Left ventricle myocardium superior (tissue), 1 donor: ENCODE data around the gene VIPAS39. TPM values are rescaled to one million over a fixed set of nuclear protein-coding genes. Genes with fewer than 3 reads are reported as not detected.

ENCODE experiments used
- ATAC-seq: fragments of 200-7000 bp; cut with Tn5 transposase; one replicate; pipeline ENCODE4 v1.9.1; 2020; ENCODE audit warnings: mild to moderate bottlenecking, moderate library complexity
- DNase-seq: peaks from one replicate; pipeline ENCODE4 v3.0.0-alpha.2; 2020
- intact Hi-C: fragments of 100-400 bp; cut with micrococcal nuclease; formaldehyde crosslinking; loops from one replicate; pipeline ENCODE4 v1.11.0; 2022
- total RNA-seq: library from RNA; stranded (reverse); fragmentation: NEBNext Ultra II Directional; extraction: Animal tissue kit (Norgen Biotek cat#: 25700); gene quantifications from one replicate; pipeline ENCODE4 v1.2.1, GENCODE V29; 2021
- donor health status: DM: no; HTN: yes; CAD: no; lungs with severe emphysema.

VIPAS39 gene
- total RNA-seq, 1 donor from 2014 or later, result 12.6 TPM

DNA sequence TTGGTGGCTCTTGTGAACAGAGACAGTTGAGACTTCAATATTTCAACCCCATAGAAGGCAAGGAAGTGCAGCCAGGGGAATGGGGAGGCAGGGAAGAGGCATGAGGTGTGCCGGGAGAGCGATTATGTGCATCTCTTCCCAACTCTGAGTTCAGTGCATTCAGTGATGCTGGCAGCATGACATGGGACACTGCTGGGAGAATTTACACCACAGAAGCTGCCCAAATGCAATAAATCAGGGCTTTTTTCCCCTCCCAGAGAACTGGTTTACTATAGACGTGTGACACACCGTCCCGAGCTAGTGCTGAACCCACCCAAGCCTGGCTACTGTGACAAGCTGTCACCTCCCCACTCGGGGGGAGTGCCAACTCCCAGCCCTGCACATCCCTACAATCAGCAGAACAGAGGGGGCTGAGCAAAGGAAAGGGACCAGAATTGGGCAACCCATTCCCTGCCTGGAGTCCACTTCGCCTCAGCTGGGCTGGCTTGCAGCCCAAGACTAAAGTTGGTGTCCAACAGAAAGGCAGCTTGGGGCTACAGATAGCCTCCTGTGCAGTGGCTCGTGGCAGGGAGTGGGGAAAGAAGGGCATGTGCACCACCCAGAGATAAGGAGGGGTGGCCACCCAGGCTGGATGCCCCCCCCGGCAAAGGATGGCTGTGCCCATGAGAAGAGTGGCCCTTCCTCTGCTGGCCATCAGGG is 17.2 kb upstream of the VIPAS39 start:
- peak; percentile 72 for ATAC-seq
- peak; percentile 49 for DNase-seq
- intact Hi-C loops, result no loop called here

DNA sequence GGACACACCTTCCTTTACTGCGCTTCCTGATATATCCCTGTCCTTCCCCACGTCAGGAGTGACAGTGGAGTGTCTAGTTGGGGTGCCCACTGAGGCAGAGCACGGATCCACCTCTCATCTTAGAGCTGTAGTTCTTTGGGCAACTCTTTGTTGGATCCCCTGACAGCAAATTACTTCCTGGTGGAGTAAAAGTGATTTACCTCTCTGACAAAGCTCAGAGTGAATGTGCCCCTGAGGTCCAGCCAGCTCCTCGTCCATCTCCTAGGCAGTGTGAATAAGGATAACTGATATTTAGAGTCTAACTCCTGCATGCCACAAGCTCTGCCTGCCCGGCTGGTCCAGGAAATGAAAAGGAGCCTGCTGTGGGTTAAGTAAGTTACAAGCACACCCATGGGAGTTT is 16.5 kb upstream of the VIPAS39 start:
- ATAC-seq, result no peak
- intact Hi-C loops, result no loop called here
- no peak for DNase-seq

DNA sequence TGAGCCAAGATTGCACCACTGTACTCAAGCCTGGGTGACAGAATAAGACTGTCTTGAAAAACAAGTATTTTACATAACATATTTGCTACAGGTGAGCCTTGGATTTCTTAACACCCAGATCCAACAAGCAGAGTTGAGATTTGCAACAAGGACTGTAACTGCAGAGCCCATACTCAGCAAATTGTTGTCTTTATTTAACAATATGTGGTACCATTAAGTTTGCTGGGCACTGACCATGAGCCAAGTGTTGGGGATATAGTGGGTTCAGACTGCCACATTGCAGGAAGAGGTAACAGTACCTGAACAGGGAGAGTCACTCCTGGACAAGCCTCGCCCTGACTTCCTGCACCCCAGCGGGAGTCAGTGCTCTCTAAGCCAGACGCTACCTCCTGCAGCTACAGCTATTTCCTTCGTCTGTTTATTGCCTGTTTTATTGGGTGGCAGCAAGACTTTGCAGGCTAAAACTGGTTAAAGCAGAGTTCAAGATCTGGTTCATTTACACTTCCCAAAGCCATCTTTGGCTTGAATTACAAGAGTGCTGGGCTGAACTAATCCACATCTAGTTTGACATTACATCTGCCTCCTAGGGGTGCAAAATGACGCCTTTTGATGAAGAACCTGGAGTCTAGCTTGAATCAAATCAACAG is 12.9 kb upstream of the VIPAS39 start:
- no peak for DNase-seq
- no peak for ATAC-seq
- intact Hi-C loops, result no loop called here

DNA sequence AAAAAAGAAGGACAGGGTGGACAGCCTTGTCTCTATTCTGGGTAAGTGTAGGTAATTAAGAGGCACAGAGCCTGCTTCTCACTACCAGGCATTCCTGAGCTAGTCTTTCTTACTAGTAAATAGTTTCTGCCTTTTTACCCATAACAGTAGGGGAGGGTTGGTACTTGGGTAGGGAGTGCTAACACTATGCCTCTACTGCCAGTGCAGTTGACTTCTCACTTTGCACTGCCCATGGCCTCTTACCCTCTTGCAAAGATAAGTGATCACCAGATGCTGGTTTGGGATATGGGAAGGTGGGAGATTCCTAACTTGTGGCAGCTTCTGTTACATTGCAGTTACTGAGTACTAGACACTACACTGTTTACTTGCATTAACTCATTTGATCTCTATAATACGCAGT is 12.1 kb upstream of the VIPAS39 start:
- no peak for DNase-seq
- no peak for ATAC-seq
- intact Hi-C loops, result no loop called here

DNA sequence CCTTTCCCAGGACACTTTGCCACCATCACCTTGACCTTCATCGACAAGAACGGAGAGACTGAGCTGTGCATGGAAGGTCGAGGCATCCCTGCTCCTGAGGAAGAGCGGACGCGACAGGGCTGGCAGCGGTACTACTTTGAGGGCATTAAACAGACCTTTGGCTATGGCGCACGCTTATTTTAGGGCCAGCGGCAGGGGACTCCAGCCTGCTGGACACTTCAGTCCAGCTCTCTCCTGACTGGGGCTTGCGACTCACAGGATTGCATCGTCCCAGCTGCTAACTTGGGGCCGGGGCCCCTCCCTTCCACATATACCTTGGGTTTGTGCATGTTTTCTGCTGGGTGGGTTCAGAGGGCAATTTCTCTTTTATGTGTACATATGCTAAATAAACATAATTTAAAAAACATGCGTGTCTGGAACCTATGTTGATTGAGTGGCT is 11.7 kb upstream of the VIPAS39 start:
- no peak for ATAC-seq
- DNase-seq, result no peak
- intact Hi-C loops, result no loop called here

DNA sequence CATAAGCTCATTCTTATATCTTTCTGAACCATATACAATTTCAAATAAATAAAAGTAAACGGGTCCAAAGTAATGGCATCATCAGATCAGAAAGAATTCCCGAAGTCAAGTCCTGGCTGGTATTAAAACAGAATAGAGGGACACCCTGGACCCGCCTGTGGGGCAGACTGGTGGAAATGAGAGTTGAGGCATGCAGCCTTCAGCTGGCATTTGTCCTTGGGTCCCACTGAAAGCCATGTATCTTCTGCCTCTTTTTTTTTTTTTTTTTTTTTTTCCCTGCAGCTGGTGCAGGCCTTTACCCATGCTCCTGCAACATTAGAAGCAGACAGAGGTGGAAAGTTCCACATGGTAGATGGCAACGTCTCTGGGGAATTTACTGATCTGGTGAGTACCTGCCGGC is 10.4 kb upstream of the VIPAS39 start:
- ATAC-seq (no peak), DNase-seq (no peak)
- intact Hi-C loops, result no loop called here

DNA sequence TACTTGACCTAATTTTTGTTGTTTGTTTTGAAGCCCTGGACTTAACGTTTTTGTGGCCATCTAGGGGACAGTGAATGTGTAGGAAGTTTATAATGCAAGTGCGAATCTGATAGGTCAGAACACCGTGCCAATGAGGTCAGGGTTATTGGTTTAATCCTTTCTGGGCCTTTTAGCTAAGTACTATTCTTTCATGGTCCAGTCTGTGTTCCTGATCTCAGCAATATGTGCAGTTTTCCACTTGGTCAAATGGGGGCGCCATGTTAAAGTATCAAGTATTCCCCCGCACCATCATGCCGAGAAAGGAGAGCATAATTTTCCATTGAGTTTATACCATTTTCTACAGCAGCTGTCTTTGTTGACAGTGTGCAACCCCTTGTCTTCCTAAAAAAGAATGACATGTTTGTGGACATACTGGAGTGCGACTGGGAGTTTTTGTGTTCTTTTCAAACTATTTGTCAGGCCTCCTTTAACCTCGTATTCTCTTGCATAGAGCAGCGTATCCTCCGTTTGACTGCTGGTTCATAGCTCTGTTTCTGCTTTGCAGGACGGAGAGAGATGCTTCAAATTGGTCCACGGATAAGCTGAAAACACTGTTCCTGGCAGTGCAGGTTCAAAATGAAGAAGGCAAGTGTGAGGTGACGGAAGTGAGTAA is 1.8 kb upstream of the VIPAS39 start:
- intact Hi-C loops, result loop anchor here (10.0 kb wide), 1 partner anchor 96 kb away; no protein-coding TSS in a partner anchor
- no peak for ATAC-seq
- no peak for DNase-seq

DNA sequence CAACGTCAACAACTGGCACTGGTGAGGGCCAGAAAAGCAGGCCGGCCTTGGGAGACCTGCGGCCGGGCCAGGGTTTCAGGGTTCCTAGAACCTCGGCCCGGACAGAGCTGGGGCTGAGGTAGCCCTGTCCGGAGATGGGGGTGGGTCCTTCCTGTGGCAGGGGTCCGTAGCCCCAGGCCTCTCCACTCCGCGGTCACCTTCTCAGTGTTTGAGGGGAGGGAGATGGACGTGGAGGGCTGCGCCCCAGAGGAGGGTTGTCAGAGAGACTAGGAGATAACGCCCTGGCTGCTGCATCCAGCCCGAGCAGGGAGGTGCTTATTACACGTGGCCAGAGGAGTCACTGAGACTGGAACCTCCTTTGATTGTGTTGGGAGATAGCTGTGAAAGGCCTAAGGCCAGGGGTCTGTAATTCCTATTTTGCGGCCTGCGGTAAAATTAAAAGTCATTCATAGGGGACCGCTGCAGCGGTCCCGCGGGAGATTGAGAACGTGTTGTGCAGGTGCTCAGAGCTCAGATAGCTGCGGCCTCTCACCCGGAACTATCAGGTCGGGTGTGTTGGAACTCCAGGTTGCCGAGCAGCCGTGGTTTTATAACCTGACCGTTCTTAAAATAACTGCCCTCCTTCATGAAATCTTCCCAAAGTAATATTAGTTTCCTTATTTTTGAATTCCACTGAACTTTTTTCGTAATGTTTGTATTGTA is 999 bp upstream of the VIPAS39 start:
- ATAC-seq, result peak; percentile 36
- DNase-seq, result no peak
- intact Hi-C loops, result loop anchor here (10.0 kb wide), 1 partner anchor 96 kb away; no protein-coding TSS in a partner anchor

DNA sequence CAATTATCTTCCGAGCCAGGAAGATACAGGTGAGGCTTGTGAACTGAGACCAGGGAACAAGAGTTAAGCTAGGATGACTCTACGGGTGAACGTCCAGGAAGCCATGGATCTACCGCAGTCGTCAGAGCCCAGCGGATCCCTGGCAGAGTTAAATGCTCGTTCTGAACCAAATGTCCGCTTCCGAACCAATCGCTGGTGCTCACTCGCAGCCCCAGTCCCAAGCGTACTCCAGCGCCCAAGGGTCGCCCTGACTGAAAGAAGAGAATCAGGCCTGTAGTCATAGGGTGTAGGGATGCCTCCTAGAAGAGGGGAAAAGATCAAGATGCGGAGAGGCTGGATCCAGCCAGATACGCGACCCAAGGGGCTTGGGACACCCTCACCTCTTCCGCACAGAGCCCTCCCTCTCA is 283 bp downstream of the VIPAS39 start:
- DNase-seq (no peak), ATAC-seq (no peak)
- intact Hi-C loops, result loop anchor here (10.0 kb wide), 1 partner anchor 98 kb away; no protein-coding TSS in a partner anchor

DNA sequence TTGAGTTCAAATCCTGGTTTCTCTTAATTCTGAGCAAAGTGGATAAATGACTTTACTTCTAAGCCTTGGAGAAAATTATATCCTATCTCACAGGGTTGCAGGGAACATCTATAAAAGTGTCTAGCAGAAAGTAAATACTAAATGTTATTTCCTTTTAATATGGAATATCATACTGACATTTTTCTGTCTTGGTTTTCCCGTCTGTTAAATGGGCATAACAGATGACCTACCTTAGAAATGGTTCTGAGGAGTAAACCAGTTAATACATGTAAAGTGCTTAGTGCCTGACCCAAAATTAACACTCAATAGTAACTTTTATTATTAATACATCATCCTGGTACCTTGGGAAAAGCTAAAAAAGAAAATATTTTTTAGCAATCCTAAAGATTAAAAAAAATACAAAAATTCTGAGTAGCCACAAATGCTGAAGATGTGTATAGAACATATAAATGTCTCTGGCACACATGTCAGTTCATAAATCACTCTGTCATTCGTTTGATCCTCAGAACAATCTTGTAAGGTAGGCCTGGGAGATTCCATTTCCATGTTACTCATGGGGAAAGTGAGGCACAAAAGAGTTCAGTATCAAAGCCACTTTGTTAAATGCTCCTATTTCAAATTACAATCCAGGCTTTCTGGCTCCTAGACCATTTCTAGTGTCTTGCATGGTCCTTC is 1.3 kb downstream of the VIPAS39 start:
- ATAC-seq (no peak), DNase-seq (no peak)
- intact Hi-C loops, result loop anchor here (10.0 kb wide), 1 partner anchor 99 kb away; no protein-coding TSS in a partner anchor

DNA sequence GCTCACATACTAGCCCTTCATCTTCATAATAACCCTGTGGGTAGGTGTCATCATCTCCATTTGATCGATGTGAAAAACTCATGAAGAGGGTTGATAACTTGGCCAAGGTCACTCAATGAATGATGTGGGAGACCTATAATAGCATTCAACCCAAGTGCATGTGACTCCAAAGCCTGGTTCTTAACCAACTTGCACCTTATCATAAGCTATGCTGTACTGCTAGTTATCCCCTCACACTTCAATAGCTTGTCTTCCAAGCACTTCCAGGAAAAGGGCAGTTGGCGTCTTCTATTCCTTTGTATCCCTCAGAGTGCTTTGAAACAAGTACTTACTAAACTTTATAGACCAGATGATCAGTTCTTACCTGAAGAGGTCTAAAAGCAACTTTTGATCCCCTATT is 15.2 kb downstream of the VIPAS39 start:
- intact Hi-C loops, result no loop called here
- DNase-seq, result no peak

DNA sequence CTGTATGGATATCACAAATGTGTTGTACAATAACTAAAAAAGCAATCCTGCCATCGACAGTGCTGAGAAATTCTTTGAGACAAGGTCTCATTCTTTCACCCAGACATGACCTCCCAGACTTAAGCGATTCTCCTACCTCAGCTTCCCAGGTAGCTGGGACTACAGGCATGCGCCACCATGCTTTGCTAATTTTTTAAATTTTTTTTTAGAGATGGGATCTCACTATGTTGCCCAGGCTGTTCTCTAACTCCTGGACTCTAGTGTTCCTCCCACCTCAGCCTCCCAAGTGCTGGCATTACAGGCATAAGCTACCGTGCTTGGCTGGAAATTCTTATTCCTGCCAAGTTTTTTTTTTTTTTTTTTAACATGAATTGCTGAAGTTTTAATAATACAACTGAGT is 17.5 kb downstream of the VIPAS39 start:
- ATAC-seq (no peak), DNase-seq (no peak)
- intact Hi-C loops, result no loop called here

More for the DNA sequence above, 15.2 kb downstream of the VIPAS39 start:
- peak; percentile 95 for ATAC-seq

DNA sequence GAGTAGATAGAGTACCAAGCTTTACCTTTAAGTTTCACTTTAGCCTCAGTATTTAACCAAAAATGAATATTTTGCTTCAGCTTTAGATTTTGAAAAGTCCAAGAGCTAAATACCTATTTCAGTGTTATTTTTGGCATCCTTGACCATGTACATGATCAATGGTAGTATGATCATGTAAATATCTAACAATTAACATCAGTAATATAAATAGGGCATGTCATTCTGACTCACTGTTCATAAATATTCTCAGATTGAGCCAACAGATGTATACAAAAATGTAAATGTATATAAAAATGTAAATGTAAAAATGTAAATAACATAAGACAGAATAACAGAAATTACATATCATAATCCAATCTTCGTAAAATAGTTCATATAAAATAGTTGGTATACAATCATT is 18.8 kb downstream of the VIPAS39 start:
- intact Hi-C loops, result no loop called here
- ATAC-seq (no peak), DNase-seq (no peak)

DNA sequence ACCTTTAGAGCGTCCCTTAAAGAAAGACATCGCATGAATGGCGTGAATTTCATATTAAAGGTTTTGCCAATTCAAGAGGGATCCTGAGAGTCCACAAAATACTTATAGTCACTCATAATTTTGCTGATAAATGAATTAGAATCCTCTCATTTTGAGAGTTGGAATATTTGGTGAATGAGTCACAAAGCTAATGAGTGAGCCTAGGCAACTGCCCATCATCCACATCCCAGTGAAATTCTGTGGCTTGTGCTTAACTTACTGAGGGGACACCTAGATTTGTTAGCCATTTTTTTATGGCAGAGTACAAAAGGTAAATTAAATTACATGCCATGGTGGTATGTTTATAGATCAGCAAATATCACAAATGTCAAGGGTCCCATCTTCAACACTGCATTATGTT is 21.4 kb downstream of the VIPAS39 start:
- intact Hi-C loops, result no loop called here
- ATAC-seq (no peak), DNase-seq (no peak)

DNA sequence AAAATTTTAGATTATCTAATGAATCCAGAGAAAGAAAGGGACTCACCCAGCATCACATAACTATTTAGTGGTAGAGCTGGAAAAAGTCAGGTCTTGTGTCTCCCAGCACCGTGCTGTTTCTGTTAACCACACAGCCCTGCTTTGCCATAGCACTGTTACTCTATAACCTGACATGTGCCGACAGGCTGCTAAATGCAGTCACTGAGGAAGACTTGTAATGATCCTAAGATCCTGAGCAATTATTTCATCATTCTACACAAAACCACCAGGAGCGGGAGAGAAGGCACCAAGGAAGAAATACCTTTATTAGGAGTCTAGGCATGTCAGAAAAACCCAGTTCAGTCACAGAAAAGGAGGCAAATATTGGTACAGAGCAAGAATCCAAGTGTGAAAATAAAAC is 31.0 kb downstream of the VIPAS39 start:
- no peak for ATAC-seq

DNA sequence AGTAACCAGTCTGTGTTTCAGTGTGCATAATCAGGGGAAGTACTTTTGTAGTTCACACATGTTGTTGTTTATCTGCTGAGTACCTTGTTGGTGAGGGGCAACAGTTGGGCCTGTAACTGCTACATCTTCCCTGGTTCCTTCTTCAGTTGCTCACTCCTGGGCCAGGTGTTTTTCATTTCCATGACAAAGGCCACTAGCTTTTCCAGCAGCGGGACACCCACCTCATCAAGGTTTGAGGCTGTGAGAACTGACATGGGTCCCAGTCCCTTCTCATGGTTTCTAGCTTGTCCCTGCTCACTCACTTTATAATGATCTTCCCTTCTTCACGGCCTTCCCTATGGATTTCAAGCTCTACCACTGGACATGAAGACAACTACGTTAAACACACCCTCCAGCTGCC is 32.5 kb downstream of the VIPAS39 start:
- DNase-seq (no peak), ATAC-seq (no peak)
- intact Hi-C loops, result no loop called here

More for the DNA sequence above, 31.0 kb downstream of the VIPAS39 start:
- intact Hi-C loops, result no loop called here
- DNase-seq, result no peak

DNA sequence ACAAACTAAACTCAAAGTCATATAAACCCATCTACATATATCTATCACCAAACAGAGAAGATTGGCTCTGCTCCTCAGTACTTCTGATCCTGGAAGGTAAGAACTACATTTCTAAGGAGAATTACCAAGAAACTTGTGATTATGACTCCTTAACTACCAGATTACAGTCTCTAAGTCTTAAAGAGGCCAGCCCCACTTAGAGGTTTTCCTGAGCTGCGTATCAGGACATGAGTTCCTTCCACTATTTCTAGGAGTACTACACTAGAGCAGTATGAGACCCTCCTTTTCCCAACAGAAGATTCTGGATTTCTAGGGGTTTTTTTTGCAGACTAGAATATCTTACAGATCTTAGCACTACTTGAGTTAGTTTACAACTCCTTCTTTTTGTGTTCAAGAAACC is 34.0 kb downstream of the VIPAS39 start, which contains the start of gene NOXRED1:
NOXRED1 (minus strand) TSS at position 101 of the 400 bp plus-strand sequence. CDS start 634 bp downstream, outside the sequence.
- intact Hi-C loops, result no loop called here
- no peak for DNase-seq
- ATAC-seq, result no peak

DNA sequence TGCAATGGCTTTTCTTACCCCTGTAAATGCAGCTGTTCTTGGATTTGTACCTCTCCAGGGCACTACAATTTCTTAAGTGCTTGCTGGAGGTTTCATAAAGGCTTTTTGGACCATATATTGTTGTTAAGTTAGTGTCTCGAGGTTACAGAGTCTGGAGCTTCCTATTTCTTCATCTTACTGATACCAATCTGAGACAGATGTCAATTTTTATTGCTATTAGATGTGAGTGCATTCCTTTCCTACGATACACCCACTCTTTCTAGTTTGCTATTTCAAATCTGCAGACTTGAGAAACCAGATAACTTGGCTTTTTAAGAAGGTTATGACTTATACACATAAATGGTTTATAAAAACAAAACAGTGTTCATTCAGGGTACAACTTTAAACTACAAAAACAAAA is 36.2 kb downstream of the VIPAS39 start:
- ATAC-seq (no peak), DNase-seq (no peak)
- intact Hi-C loops, result no loop called here

DNA sequence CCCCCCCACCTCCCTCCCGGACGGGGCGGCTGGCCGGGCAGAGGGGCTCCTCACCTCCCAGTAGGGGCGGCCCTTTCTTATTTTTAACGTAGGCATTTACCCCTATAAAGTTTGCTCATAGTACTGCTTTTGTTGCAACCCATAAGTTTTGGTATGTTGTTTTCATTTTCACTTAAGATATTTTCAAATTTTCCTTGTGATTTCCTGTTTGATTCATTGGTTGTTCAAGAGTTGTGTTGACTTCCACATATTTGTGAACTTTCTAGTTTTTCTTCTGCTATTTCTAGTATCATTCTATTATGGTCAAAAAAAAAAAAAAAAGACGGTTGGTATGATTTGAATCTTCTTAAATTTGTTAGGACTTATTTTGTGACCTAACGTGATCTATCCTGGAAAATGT is 40.6 kb downstream of the VIPAS39 start:
- no peak for DNase-seq
- no peak for ATAC-seq
- intact Hi-C loops, result no loop called here
